K562 (cell line): ENCODE data around the gene KAZN. TPM values are rescaled to one million over a fixed set of nuclear protein-coding genes. Genes with fewer than 3 reads are reported as not detected.

Source experiments
- ARID4B ChIP-seq: sonication (generic); formaldehyde crosslinking; IDR thresholded peaks from 2 replicates; pipeline ENCODE4 v1.8.0; 2022; ENCODE audit warnings: mild to moderate bottlenecking, missing genetic modification reagents
- CBFA2T2 ChIP-seq: fragments of 450-650 bp; conservative IDR thresholded peaks from 2 replicates; pipeline ENCODE4 v1.6.1; 2017; ENCODE audit warnings: mild to moderate bottlenecking
- CREB3L1 ChIP-seq: fragments of 450-650 bp; IDR thresholded peaks from 2 replicates; pipeline ENCODE4 v1.6.1; 2014; ENCODE audit warnings: low read depth, mild to moderate bottlenecking, moderate library complexity, borderline replicate concordance
- CTBP1 ChIP-seq: fragments of 450-650 bp; IDR thresholded peaks from 2 replicates; pipeline ENCODE4 v1.6.1; 2016; ENCODE audit warnings: borderline replicate concordance
- FOSL1 ChIP-seq: fragments of 200-800 bp; sonication (Bioruptor generic); conservative IDR thresholded peaks from 2 replicates; pipeline ENCODE4 v1.6.1; 2016; ENCODE audit warnings: missing genetic modification characterization, missing compliant biosample characterization
- FOXA1 ChIP-seq: fragments of 450-650 bp; IDR thresholded peaks from 2 replicates; pipeline ENCODE4 v1.6.1; 2016; ENCODE audit warnings: mild to moderate bottlenecking, borderline replicate concordance
- FOXM1 ChIP-seq, 2 experiments: fragments of 450-650 bp in 1 of 2; sonication (generic) in 1 of 2; formaldehyde crosslinking in 1 of 2; IDR thresholded peaks; 2 replicates each; pipeline versions ENCODE4 v1.6.1 to v1.9.0; 2017 to 2022; ENCODE audit warnings: low read depth in 2 of 2, mild to moderate bottlenecking in 2 of 2, missing genetic modification reagents in 1 of 2, moderate library complexity in 1 of 2
- HMG20A ChIP-seq: fragments of 450-650 bp; formaldehyde crosslinking; conservative IDR thresholded peaks from 2 replicates; pipeline ENCODE4 v1.4.0; 2020; ENCODE audit warnings: mild to moderate bottlenecking, mixed read lengths
- JUND ChIP-seq, 2 experiments: IDR thresholded peaks; 2 replicates in 1 of 2; 3 replicates in 1 of 2; pipeline ENCODE4 v1.6.1; 2011; ENCODE audit warnings: borderline replicate concordance in 2 of 2, low read depth in 2 of 2, low read length in 2 of 2, improper control_type of control experiment in 1 of 2, missing biosample characterization in 1 of 2, missing genetic modification characterization in 1 of 2, missing genetic modification reagents in 1 of 2
- KLF6 ChIP-seq: fragments of 250-450 bp; sonication (Bioruptor Pico); IDR thresholded peaks from 2 replicates; pipeline ENCODE4 v1.4.0; 2020; ENCODE audit warnings: mild to moderate bottlenecking, moderate library complexity, borderline replicate concordance
- LCOR ChIP-seq: sonication (generic); formaldehyde crosslinking; IDR thresholded peaks from 2 replicates; pipeline ENCODE4 v1.8.0; 2022; ENCODE audit warnings: mild to moderate bottlenecking, missing genetic modification reagents
- MAFG ChIP-seq: fragments of 450-650 bp; conservative IDR thresholded peaks from 2 replicates; pipeline ENCODE4 v1.6.1; 2016; ENCODE audit warnings: missing genetic modification characterization, missing compliant biosample characterization
- POLR2AphosphoS5 ChIP-seq: IDR thresholded peaks from 2 replicates; pipeline ENCODE4 v1.6.1; 2011; ENCODE audit warnings: mild to moderate bottlenecking, low read depth, low read length, moderate library complexity; ENCODE audit not compliant: control insufficient read depth, insufficient read depth
- PPARD ChIP-seq: fragments of 250-450 bp; sonication (Bioruptor Pico); IDR thresholded peaks from 2 replicates; pipeline ENCODE4 v1.8.0; 2022; ENCODE audit warnings: inconsistent platforms, mild to moderate bottlenecking, moderate library complexity
- PYGO2 ChIP-seq: fragments of 450-650 bp; IDR thresholded peaks from 2 replicates; pipeline ENCODE4 v1.6.1; 2016; ENCODE audit warnings: mild to moderate bottlenecking, missing genetic modification characterization, moderate library complexity, missing compliant biosample characterization
- RFX5 ChIP-seq: IDR thresholded peaks from 2 replicates; pipeline ENCODE4 v1.6.1; 2011; ENCODE audit warnings: low read depth, mild to moderate bottlenecking, improper control_type of control experiment, low read length
- SETDB1 ChIP-seq: IDR thresholded peaks from one replicate; pipeline ENCODE4 v1.6.1; 2012; ENCODE audit warnings: low read length, control low read depth, inconsistent platforms
- TAF7 ChIP-seq: fragments of 450-650 bp; IDR thresholded peaks from 2 replicates; pipeline ENCODE4 v1.6.1; 2016; ENCODE audit warnings: missing genetic modification characterization, missing compliant biosample characterization
- ZNF121 ChIP-seq: sonication (generic); formaldehyde crosslinking; conservative IDR thresholded peaks from 2 replicates; pipeline ENCODE4 v1.8.0; 2022; ENCODE audit warnings: missing genetic modification reagents
- ZNF224 ChIP-seq: sonication (generic); formaldehyde crosslinking; IDR thresholded peaks from 2 replicates; pipeline ENCODE4 v1.8.0; 2022; ENCODE audit warnings: mild to moderate bottlenecking, missing genetic modification reagents
- ZNF23 ChIP-seq: fragments of 250-450 bp; sonication (Bioruptor Pico); IDR thresholded peaks from 2 replicates; pipeline ENCODE4 v1.4.0; 2020; ENCODE audit warnings: mild to moderate bottlenecking
- ZNF586 ChIP-seq: fragments of 450-650 bp; formaldehyde crosslinking; conservative IDR thresholded peaks from 2 replicates; pipeline ENCODE4 v1.4.0; 2020; ENCODE audit warnings: mild to moderate bottlenecking, moderate library complexity
- polyA plus RNA-seq, 8 experiments: library from polyadenylated mRNA; depleted of rRNA in 4 of 8; stranded (reverse) in 5 of 8; unstranded in 3 of 8; fragments of >200 nt; fragmentation: Nextera tagmentation in 2 of 8; fragmentation: Illumina TruSeq in 1 of 8; extraction: Ambion mirVana in 2 of 8; extraction: Trizol in 1 of 8; gene quantifications; 2 replicates each; pipeline versions ENCODE4 v1.2.1 to v1.2.3, GENCODE V29; 2011 to 2014; ENCODE audit warnings: inconsistent platforms in 1 of 8, missing spikeins in 1 of 8
- total RNA-seq, 7 experiments: library from RNA; depleted of rRNA in 6 of 7; stranded (reverse); fragments of >200 nt in 6 of 7; fragmentation: Illumina TruSeq in 2 of 7; extraction: Trizol in 2 of 7; gene quantifications; 2 replicates each; pipeline versions ENCODE4 v1.2.1 to v1.2.3, GENCODE V29; 2011 to 2021; ENCODE audit warnings: low replicate concordance in 1 of 7

Gene KAZN
- total and polyA plus RNA-seq, 9 of the 15 experiments (the other 6 are each of a cell fraction or from before 2014, with no cell fraction given): 2.1 to 21.6 (median 5.4) TPM

GRCh38 chr1:14782741-14783591, 184.5 kb downstream of the KAZN start (continued):
- TF ChIP-seq ARID4B (no peak), JUND (IDR thresholded peaks at IDR 0.05; ENCODE audit: borderline replicate concordance, low read depth, low read length) (peak; percentile 16; the same call in 1 of the 2 replicates), JUND (tag; IDR thresholded peaks at IDR 0.05; ENCODE audit: borderline replicate concordance, low read depth, low read length) (peak; percentile 27; the same call in 2 of the 3 replicates), SETDB1 (no peak), RFX5 (no peak), LCOR (CRISPR knock-in tag) (no peak), CTBP1 (peak; percentile 63), TAF7 (tag) (no peak), FOXA1 (no peak), HMG20A (CRISPR knock-in tag) (no peak), ZNF23 (CRISPR knock-in tag) (no peak), ZNF121 (CRISPR knock-in tag) (no peak), KLF6 (no peak), PPARD (CRISPR knock-in tag) (no peak), CREB3L1 (no peak; the same call in 1 of the 2 replicates), ZNF586 (CRISPR knock-in tag) (0 out of 2 replicates have a peak, but pooled peaks have one; percentile 38), MAFG (tag) (no peak), POLR2AphosphoS5 (no peak; the same call in 1 of the 2 replicates), FOSL1 (0 out of 2 replicates have a peak, but pooled peaks have one; percentile 30), CBFA2T2 (peak; percentile 71), FOXM1 (IDR thresholded peaks at IDR 0.05; ENCODE audit: low read depth) (peak; percentile 19; the same call in 1 of the 2 replicates), FOXM1 (CRISPR knock-in tag; IDR thresholded peaks at IDR 0.05; ENCODE audit: low read depth) (no peak), PYGO2 (tag) (no peak), ZNF224 (no peak)
